Endothelial cell of umbilical vein (primary cell): ENCODE results near the gene AGPAT1. TPM values are rescaled to one million over a fixed set of nuclear protein-coding genes. Genes with fewer than 3 reads are reported as not detected.
"Not testable (repeated sequence)": the region's sequence is repeated elsewhere in the genome, so short reads cannot be mapped to it uniquely, and the experiment has no call there.

ENCODE experiments used
- BruUV-seq: library from RNA; stranded (reverse); fragments of 400-500 nt; replicated peaks from 2 replicates; lab custom pipeline; 2021; lab: Mats Ljungman, UMichigan
- CTCF ChIA-PET: fragments of 300-600, 350-600 bp; sonication (Branson Sonifier 250); formaldehyde crosslinking; loops from one replicate; lab custom pipeline; 2021; ENCODE audit warnings: antibody characterized with exemption, inconsistent platforms; lab: Charles Lee
- POLR2A ChIA-PET: fragments of 300-600, 350-600 bp; sonication (Branson Sonifier 250); formaldehyde crosslinking; loops from one replicate; lab custom pipeline; 2021; ENCODE audit warnings: antibody characterized with exemption, inconsistent platforms; lab: Charles Lee
- DNase-seq: peaks from one replicate; pipeline ENCODE4 v3.0.0-alpha.2; 2011; ENCODE audit warnings: low read depth, low spot score
- FAIRE-seq: peaks from 2 replicates; lab custom pipeline; 2011; peaks lifted over from hg19 to GRCh38; lab: Jason Lieb, UNC
- H2AFZ ChIP-seq: 2 replicates; pipeline ENCODE4 v1.6.0; 2012; ENCODE audit warnings: low read depth, low read length, control low read depth, inconsistent platforms
- H3K27ac ChIP-seq: 2 replicates; pipeline ENCODE4 v1.5.1; 2011; ENCODE audit warnings: low read depth, mild to moderate bottlenecking, control low read depth, low read length, moderate library complexity; ENCODE audit not compliant: insufficient read depth
- H3K27me3 ChIP-seq, 2 experiments: 2 replicates each; pipeline versions ENCODE4 v1.6.0 to v1.6.1; 2011; ENCODE audit warnings: low read length in 2 of 2, mixed read lengths in 1 of 2; ENCODE audit not compliant: control insufficient read depth in 2 of 2, insufficient read depth in 2 of 2
- H3K36me3 ChIP-seq, 2 experiments: 2 replicates in 1 of 2; 3 replicates in 1 of 2; pipeline ENCODE4 v1.5.1; 2011; ENCODE audit warnings: low read length in 2 of 2, mild to moderate bottlenecking in 1 of 2, moderate library complexity in 1 of 2; ENCODE audit not compliant: control insufficient read depth in 2 of 2, insufficient read depth in 2 of 2; ENCODE audit errors: extremely low read depth in 1 of 2
- H3K4me1 ChIP-seq: 3 replicates; pipeline ENCODE4 v1.5.1; 2011; ENCODE audit warnings: mild to moderate bottlenecking, low read length; ENCODE audit not compliant: control insufficient read depth, insufficient read depth; ENCODE audit errors: extremely low read depth
- H3K4me2 ChIP-seq: 2 replicates; pipeline ENCODE4 v1.6.1; 2011; ENCODE audit warnings: low read length, control low read depth, mixed read lengths; ENCODE audit not compliant: insufficient read depth
- H3K4me3 ChIP-seq, 3 experiments: fragments of 200-600 bp in 1 of 3; sonication (generic), shearing (Covaris generic) in 1 of 3; replicated peaks in 1 of 3; 2 replicates each; pipeline ENCODE4 v1.5.1; 2011 to 2016; ENCODE audit warnings: control low read depth in 3 of 3, low read length in 3 of 3, mild to moderate bottlenecking in 2 of 3, inconsistent platforms in 1 of 3, low read depth in 1 of 3, moderate library complexity in 1 of 3; ENCODE audit not compliant: insufficient read depth in 1 of 3
- H3K79me2 ChIP-seq: 2 replicates; pipeline ENCODE4 v1.6.0; 2012; ENCODE audit warnings: low read length, inconsistent platforms; ENCODE audit not compliant: control insufficient read depth, insufficient read depth
- H3K9ac ChIP-seq: replicated peaks from 2 replicates; pipeline ENCODE3; 2011; ENCODE audit warnings: low read length, control low read depth; ENCODE audit not compliant: insufficient read depth; ENCODE audit errors: extremely low read depth
- H3K9me1 ChIP-seq: replicated peaks from 3 replicates; pipeline ENCODE4 v1.6.0; 2011; ENCODE audit warnings: mild to moderate bottlenecking, low read length; ENCODE audit not compliant: control insufficient read depth, insufficient read depth; ENCODE audit errors: extremely low read depth
- H3K9me3 ChIP-seq: replicated peaks from 2 replicates; pipeline ENCODE4 v1.5.1; 2012; ENCODE audit warnings: low read length, inconsistent platforms; ENCODE audit not compliant: control insufficient read depth, insufficient read depth
- H4K20me1 ChIP-seq: replicated peaks from 2 replicates; pipeline ENCODE3; 2011; ENCODE audit warnings: mild to moderate bottlenecking, low read length; ENCODE audit not compliant: control insufficient read depth, insufficient read depth; ENCODE audit errors: extremely low read depth
- POLR2A ChIP-seq: IDR thresholded peaks from 2 replicates; pipeline ENCODE4 v1.6.1; 2012; ENCODE audit warnings: low read depth, mild to moderate bottlenecking, control low read depth, low read length
- POLR2AphosphoS5 ChIP-seq: IDR thresholded peaks from 2 replicates; pipeline ENCODE4 v1.6.1; 2012; ENCODE audit warnings: low read depth, mild to moderate bottlenecking, control low read depth, low read length, moderate library complexity; ENCODE audit not compliant: insufficient read depth
- dilution Hi-C: fragments of 300-500 bp; cut with MboI; formaldehyde crosslinking; loops from one replicate; pipeline ENCODE4 v1.15.0; 2019; ENCODE audit warnings: low sequenced_read_pairs; ENCODE audit not compliant: extremely low pct_ligation_motif_present
- intact Hi-C: fragments of 100-400 bp; cut with micrococcal nuclease; formaldehyde crosslinking; loops from one replicate; pipeline ENCODE4 v1.10.0; 2022
- polyA plus RNA-seq, 4 experiments: library from polyadenylated mRNA; depleted of rRNA in 3 of 4; stranded (reverse) in 3 of 4; unstranded in 1 of 4; fragments of >200 nt; gene quantifications; 2 replicates each; pipeline versions ENCODE4 v1.2.1 to v1.2.3, GENCODE V29; 2011 to 2012; ENCODE audit warnings: missing spikeins in 1 of 4
- total RNA-seq: library from RNA; stranded (reverse); gene quantifications from 2 replicates; pipeline ENCODE4 v1.2.3, GENCODE V29; 2021
- TF ChIP-seq, protein P1 (sequence below): IDR thresholded peaks from 2 replicates; pipeline ENCODE4 v1.6.1; 2011; ENCODE audit not compliant: insufficient read depth, insufficient read length

Gene AGPAT1
- total and polyA plus RNA-seq, 2 donors (not counting 3 experiments of a cell fraction or from before 2014, with no cell fraction given) = 38.4 to 132 TPM

DNA sequence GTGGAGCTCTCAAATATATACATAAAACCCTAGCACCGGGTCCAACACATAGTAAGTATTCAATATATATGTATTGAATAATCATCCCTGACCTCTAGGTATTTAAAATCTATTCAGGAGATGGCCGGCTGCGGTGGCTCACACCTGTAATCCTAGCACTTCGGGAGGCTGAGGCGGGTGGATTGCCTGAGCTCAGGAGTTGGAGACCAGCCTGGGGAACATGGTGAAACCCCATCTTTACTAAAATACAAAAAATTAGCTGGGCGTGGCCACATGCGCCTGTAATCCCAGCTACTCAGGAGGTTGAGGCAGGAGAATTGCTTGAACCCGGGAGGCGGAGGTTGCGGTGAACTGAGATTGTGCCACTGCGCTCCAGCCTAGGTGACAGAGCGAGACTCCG, 17.2 kb upstream of the AGPAT1 start:
- H3K9me3 ChIP-seq, H3K9me1 ChIP-seq, H3K27me3 ChIP-seq, BruUV-seq, FAIRE-seq, H4K20me1 ChIP-seq, H3K36me3 ChIP-seq, DNase-seq, POLR2A ChIA-PET, dilution Hi-C loops: not testable (repeated sequence)
- peak overlapping the region; percentile 78 for H3K27ac ChIP-seq
- H3K79me2 ChIP-seq = peaks cover 19% of the 10 kb centered on the region
- H3K4me2 ChIP-seq = peak overlapping the region; percentile 76
- intact Hi-C loops = loop anchor here (10.0 kb wide), 2 partner anchors 148 to 528 kb away; partner anchors contain the start of genes C6orf47, CSNK2B, GPANK1 and LY6G5B
- CTCF ChIA-PET = interaction anchor here (0.7 to 1.3 kb wide), 5 partner anchors 14 to 78 kb away, joined by 3 to 9 read pairs (median 3); partner anchors contain the start of gene FKBPL
- H3K9ac ChIP-seq = peak overlapping the region; percentile 64
- peak overlapping the region; percentile 53 for H2AFZ ChIP-seq
- peaks cover 49% of the 10 kb centered on the region for H3K4me1 ChIP-seq
- peak overlapping the region in 1 of 3 experiments; percentile 17 for H3K4me3 ChIP-seq

DNA sequence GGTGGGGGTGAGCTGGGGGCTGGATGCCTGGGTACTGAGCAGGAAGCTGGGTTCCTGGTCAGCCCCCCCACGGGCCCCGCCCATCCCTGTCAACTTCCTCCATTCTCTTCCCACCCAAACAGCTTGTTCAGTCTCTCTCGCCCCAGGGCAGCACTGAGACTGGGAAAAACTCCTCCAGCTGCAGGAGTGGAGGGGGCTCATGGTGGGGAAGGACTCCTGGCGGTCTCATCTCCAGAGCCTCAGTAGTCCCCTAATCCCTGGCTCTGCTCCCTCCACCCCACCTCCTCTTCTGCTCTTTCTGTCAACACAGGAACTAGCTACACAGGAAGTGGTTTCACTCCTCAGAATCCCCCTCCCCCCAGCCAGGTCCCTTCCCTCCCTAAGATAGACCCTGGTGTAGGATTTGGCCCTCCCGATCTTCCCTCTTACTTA, 16.7 kb upstream of the AGPAT1 start, which contains the start of gene GPSM3:
Gene GPSM3, minus strand, starts transcription at position 36 of the 432 bp plus-strand sequence. CDS start 130 bp downstream, outside the sequence.
- DNase-seq (peak; percentile 57), FAIRE-seq (peak; percentile 72)
- peak; percentile 62 for TF ChIP-seq POLR2A
- TF ChIP-seq POLR2AphosphoS5 = peak; percentile 44
- TF ChIP-seq, protein P1, sequence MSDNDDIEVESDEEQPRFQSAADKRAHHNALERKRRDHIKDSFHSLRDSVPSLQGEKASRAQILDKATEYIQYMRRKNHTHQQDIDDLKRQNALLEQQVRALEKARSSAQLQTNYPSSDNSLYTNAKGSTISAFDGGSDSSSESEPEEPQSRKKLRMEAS = no peak
- Histone ChIP-seq H3K27ac (peak within 1 kb of the TSS; percentile 78), H4K20me1 (no peaks in the 10 kb centered on the region), H3K9ac (peak within 1 kb of the TSS; percentile 64), H3K27me3 (no peaks in the 10 kb centered on the region), H3K4me2 (peak within 1 kb of the TSS; percentile 76), H3K4me1 (peaks cover 50% of the 10 kb centered on the region), H2AFZ (peak within 1 kb of the TSS; percentile 53), H3K36me3 (peaks cover 0 to 5% of the 10 kb centered on the region in 2 experiments), H3K79me2 (peaks cover 22% of the 10 kb centered on the region), H3K9me3 (no peaks in the 10 kb centered on the region), H3K9me1 (no peaks in the 10 kb centered on the region), H3K4me3 (peak within 1 kb of the TSS in 2 of 3 experiments; percentile 15 to 17)
- ChIA-PET POLR2A (no interaction called here), CTCF (interaction anchor here (0.7 to 1.3 kb wide), 5 partner anchors 13 to 77 kb away, joined by 3 to 9 read pairs (median 3); partner anchors contain the start of gene FKBPL)
- intact Hi-C loops (loop anchor here (10.0 kb wide), 2 partner anchors 148 to 528 kb away; partner anchors contain the start of genes C6orf47, CSNK2B, GPANK1 and LY6G5B), dilution Hi-C loops (no loop called here)
- no TSS peak for BruUV-seq
